GM18498 (cell line): ENCODE results near the gene FAM222B.
"Not testable (repeated sequence)": the region's sequence is repeated elsewhere in the genome, so short reads cannot be mapped to it uniquely, and the experiment has no call there.

ENCODE experiments used
- ATAC-seq: cut with Tn5 transposase; IDR thresholded peaks from one replicate; pipeline ENCODE4 v1.9.1; 2021; ENCODE audit warnings: mild to moderate bottlenecking, moderate library complexity; ENCODE audit not compliant: unreplicated experiment

The FAM222B gene

DNA sequence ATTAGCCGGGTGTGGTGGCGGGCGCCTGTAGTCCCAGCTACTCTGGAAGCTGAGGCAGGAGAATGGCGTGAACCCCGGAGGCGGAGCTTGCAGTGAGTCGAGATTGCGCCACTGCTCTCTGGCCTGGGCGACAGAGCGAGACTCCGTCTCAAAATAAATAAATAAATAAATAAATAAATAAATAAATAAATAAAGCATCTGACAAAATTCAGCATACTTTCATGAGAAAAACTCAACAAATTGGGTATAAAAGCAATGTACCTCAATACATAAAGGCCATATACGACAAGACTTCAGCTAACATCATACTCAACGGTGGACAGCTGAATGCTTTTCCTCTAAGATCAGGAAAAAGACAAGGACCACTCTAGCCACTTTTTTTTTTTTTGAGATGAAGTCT lies 63.0 kb downstream of the FAM222B start:
- ATAC-seq, result not testable (repeated sequence)

- ATAC-seq, result no peak
Measured at GRCh38 chr17:28777178-28777577, 65.4 kb downstream of the FAM222B start.

- ATAC-seq, result no peak
Measured at GRCh38 chr17:28774206-28774605, 68.4 kb downstream of the FAM222B start.

GRCh38 chr17:28773736-28774135 lies 68.9 kb downstream of the FAM222B start:
- no peak for ATAC-seq

GRCh38 chr17:28765038-28765437 lies 77.6 kb downstream of the FAM222B start:
- ATAC-seq, result no peak

GRCh38 chr17:28763804-28764266 lies 78.8 kb downstream of the FAM222B start:
- ATAC-seq, result peak; percentile 37

- ATAC-seq, result peak; percentile 69
Measured at GRCh38 chr17:28763137-28763799, 79.3 kb downstream of the FAM222B start.

DNA sequence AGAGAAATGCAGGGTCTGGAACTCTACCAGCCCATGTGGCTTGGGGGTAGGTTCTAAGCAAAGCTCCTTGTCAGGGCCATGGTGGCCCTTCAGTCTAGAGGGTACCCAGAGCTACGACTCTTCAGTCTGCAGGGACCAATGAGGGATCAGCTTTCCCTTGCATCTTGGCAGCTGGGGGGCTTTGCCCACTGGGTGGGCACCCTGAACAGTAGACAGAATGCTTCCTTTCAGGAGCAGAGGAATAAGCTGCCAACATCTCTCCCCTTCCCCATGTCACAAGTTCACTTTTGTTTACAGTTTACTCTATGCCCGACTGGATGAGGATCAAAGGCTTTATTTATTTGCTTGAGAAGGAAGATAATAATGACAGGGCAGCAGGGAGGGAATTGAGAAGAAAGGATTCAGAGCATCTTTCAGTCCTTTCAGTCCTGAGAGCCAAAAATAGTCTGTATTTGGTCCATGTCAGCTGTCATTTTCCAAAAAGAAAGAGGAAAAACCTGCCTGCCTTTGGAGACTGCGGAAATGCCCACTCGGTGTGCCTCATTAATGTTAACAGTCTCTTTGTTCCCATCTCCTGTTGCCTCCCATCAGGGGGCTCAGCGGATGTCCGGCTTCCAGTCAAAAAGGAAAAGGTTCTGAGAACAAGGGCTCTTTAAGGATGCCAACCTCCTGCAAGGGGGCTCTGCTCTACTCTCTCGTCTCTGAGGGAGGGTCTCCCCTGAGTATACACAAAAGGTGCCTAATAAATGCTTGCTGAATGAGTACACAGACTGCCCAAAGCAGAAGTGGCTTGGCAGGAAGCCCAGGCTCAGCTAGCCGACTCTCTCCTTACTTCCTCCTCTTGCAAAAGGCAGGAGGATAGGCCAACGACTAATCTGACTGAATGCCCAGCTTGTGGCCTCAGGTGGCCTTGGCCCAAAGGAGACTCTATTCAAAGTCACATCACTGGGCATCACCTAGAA lies 81.7 kb downstream of the FAM222B start:
- ATAC-seq, result no peak

GRCh38 chr17:28759256-28759865 lies 83.2 kb downstream of the FAM222B start:
- ATAC-seq, result no peak

DNA sequence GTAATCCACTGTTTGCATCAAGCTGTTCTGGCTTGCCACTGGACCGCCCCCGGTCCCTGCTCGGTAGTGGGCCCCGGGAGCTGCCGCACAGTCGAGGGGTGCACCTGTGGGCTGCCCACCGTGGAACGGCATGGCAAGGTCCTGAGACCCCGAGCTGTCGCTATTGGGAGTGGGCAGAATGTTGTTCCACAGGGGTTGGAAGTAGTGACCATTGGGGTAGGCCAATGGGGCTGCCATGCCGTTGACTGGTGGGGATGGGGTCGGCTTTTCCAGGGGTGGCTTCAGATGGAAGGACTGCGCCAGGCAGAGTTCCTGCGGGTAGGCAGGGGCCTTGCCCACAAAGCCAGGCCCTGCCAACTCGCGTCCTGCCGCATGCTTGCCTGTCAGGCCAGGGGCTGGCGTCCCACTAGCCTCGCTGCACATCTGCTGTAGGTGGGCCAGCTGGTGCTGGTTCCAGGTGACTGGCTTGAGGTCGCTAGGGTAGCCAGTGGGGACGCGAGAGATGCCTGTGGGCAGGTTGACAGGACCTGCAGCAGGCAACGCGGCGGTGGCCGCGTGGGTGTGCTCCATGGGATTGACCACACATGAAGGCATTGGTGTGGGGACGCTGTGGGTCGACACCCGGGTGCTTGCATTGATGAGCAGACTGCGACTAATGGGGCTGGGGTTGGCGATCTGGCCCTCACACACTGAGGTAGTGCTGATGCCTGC lies 84.0 kb downstream of the FAM222B start:
- ATAC-seq, result no peak

DNA sequence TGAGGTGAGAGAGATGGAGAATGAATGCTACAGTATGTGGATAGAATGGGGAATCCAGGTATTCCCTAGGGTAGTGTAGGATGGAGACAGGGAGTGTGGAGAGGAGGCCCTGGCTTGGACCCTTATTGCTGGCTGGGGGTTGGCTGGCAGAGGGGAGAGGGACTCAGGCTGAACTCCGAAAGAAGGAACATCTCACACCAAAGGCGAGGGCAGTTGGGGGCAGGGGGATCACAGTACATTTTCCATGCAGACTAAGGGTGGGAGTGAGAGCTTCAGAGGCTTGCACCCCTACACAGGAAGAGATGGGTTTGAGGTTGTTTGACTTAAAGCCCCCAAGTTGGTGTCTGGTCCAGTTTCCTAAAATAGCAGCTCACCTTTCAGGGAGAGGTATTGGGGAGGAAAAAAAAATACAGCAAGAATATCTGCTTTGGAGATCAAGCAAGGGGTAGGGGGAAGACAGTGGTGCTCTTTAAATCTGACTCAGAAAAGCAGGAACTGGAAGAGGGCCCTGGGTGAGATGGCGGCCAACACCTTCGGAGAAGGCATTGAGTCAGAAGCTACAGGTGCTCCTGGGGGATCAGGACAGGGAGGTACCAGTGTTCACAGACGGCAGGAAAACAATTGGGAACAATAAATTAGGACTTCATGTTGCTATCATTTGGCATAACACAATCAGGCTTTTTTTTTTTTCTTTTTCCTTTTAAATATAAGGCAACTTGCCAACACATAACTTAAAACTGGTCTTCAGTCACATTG lies 86.4 kb downstream of the FAM222B start:
- ATAC-seq, result no peak

DNA sequence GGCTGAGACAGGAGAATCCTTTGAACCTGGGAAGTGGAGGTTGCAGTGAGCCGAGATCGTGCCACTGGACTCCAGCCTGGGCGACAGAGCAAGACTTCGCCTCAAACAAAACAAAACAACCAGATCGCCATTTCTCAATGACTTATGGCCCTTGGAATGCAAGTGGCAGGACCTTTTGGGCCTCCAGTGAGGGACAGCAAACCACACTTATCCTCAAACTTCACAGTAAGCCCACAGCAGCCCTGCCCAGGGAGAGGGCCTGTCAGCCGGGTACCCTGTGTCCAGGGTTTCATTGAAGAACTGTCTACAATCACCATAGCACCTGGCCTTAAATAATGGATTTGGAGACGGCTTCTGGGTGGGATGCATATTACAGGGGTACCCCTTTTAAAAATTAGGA lies 87.1 kb downstream of the FAM222B start:
- no peak for ATAC-seq

GRCh38 chr17:28751600-28752366 lies 90.8 kb downstream of the FAM222B start:
- no peak for ATAC-seq

- peak; percentile 59 for ATAC-seq
Measured at GRCh38 chr17:28750178-28751047, 92.2 kb downstream of the FAM222B start.

DNA sequence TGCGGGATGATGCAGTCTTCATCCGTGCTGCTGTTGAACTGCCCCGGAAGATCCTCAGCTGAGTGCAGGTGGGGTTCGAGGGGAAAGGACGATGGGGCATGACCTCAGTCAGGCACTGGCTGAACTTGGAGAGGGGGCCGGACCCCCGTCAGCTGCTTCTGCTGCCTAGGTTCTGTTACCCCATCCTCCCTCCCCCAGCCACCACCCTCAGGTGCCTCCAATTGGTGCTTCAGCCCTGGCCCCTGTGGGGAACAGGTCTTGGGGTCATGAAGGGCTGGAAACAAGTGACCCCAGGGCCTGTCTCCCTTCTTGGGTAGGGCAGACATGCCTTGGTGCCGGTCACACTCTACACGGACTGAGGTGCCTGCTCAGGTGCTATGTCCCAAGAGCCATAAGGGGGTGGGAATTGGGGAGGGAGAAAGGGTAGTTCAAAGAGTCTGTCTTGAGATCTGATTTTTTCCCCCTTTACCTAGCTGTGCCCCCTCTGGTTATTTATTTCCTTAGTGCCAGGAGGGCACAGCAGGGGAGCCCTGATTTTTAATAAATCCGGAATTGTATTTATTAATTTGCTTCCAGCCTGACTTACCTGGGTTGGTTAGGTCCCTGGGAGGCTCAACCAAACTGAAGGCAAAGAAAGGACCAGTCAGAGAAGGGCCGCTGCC lies 92.9 kb downstream of the FAM222B start:
- ATAC-seq, result no peak

GRCh38 chr17:28748852-28749515 lies 93.6 kb downstream of the FAM222B start:
- ATAC-seq, result no peak
